Hypothalamus (tissue), 51 donors: ENCODE results near the gene TLE3.

Experiments
- DNase-seq, 51 donors: peaks; one replicate each; lab custom pipeline; 2025; lab: John Stamatoyannopoulos, UW

TLE3 gene

DNA sequence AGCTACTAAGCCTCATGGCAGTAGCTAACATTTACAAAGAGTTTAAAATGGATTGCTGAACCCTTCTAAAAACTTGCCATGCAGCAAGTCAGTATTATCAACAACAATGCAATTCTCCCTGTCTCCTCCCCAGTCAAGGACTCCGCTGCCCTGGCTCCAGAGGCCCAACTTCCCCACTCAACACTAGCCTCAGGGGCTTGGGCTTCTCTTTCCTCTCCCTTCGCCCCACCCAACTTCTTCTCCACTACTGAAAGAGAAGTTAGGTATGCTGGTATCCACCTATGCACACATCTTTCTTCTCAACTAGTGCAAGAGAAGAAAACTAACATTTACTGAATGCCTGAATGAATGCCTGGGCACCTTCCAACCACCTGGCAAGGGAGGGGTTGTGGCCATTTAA, 30.7 kb downstream of the TLE3 start:
- DNase-seq, result no peak

DNA sequence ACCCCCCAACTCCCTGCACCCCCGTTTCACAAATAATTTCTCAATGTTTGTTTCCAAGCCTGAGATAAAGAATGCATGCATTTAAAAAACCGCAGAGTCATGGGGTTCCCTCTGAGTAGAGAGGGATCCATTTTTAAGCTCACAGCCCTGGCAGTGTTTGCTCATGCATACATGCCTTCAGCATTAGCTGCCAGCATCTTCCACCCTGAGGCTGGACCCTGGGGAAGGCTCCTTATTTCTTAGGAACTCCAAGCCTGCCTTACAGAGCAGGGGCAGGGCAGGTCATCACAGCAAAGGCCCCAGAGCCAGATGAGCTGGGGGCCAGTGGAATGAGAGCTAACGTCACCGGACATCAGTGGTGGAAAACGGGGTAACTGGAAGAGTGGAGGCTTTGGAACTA, 31.3 kb downstream of the TLE3 start:
- DNase-seq, result no peak

DNA sequence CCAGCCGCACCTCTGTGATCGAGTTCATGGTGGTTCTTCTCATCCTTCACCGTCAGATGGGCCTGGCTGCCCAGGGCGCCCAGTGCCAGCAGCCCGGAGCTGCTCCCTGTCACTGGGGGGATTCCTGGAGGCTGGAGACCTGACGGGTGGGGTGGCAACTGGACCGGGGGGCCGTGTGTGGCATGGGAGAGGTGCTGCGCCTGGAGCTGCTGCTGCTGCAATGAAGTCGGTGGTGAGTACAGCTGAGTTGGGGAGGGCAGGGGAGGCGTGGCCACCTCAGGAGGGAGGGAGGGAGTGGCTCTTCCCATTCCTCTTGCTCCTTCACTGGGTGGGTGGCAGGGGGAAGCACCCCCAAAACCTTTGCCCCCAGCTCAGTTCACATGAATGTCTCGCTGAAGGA, 31.7 kb downstream of the TLE3 start:
- DNase-seq, result no peak

DNA sequence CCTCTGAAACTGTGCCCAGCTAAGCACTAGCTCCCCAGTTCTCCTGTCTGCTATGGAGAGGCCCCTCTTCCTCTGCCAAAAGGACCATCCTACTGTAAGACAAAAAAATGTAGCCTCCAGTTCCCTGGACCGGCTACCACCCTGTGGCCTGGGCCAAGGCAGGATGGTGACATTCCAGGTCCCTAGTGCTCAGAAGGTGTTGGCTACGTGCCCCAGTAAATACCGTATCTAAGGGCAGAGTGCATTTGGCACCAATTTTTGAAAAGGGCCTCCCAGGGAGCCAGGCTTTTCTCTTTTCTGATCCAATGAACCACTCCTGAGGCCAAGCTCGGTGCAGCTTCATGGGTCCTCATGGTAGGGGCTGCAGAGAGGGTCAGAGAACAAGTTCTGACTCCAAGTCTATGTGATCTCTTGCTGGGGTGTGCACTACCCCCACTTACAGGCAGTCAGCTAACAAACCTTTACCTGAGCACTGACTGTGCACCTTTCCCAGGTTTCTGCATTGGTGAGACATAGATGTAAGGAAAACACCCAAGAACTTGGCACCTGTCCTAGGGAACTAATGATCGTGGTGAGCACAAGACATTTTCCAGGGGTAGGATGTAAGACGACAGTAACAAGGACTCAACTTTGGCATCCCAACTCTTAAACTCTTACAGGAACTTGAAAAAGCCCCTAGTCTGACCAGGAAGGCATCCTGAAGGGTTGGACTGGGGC, 32.6 kb downstream of the TLE3 start:
- DNase-seq, result no peak

DNA sequence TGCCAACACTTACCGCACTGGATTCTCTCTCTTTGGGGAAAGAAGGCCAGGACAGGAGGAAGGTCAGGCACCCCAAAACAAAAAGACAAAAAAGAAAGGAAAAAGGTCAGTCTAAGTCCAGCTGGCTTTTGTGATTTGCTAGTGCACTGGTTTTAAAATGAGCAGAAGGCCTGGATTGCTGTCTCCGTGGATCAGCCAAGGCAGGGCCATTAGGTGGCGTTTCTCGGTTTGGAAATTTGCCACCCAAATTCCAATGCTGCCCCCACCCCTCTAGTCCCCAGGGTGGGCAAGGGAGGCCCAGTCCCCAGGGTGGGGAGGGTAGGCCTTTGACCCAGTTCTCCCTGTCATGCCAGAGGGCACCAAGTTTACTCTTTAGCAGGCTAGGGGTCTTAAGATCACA, 33.3 kb downstream of the TLE3 start:
- DNase-seq, result no peak

DNA sequence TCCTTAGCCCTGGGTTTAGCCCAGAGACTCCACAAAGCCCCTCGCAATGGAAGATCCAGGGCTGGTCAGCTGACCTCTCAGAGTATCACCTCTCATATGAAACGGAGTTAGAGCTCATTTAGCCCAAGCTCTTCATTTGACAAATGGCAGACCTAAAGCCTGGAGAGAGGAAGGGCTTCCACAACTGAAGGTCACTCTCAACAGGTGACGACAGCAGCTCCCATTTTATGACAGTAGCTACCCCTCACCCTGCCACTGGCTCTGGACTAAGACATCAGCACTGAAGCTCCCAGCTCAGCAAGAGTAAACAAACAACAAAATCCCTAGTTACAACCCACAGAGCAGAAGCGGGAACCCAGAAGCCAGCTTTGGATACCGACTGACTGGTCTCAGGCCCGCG, 33.7 kb downstream of the TLE3 start:
- no peak for DNase-seq

DNA sequence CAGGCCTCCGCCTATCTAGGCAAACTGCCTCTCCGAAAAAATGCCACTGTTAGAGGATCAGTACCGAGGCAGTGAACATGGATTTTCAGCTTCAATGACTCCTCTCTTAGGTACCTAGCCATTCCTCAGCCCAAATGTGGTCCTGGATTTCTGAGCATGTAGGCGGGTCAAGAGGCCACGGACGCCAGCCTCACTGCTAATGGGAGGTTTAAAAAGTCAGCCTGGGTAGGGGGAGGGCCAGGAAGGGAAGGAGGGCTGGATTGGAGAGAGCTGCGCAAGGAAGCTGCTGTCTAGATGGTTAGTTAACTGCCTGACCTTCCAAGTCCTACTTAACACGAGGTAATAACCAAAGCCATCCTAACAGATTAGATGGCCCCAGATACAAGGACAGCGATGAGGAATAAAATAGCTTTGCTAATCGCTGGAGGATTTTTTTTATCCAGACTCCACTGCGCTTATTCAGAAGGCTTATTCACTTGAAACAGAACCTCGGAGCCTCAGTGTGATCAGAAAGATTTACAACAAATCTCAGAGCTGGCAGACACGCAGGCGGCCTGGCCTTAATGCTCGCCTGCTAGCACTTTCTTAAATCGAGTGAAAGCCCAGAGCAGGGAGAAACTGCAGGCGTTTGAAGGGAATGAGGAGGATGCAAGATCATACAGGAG, 34.3 kb downstream of the TLE3 start:
- peak in 1 of 51 donors; percentile 16 for DNase-seq

DNA sequence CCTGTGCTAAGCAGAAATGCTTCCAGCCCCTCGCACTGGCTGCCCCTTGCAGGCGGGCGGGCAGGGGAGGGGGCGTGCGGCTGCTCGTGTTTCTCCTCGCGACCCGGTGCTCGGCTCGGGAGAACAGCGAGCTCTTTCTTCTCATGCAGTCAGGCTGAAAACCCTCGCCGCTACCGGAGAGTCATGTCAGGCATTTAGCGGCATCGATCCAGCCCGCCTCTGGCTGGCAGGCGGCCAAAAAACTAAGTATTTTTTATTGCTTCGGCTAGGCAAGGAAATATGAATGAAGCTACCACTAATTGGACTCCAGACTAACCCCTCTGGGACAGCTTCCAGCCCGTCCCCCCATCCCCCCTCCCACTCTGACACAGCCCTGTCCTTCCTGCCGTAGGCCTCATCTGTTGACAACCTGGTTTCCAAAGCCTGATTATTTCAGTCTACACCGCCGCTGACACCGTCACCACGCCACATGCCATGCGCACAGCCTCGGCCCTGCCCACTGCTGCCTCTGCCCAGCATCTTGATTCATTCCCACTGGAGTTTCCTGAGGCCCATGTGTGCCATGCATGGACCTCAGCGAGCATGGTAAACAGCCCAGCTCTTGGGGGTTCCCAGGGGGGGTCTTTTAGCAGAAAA, 35.3 kb downstream of the TLE3 start:
- peak in 47 of 51 donors; percentile 26 to 96 (median 82) for DNase-seq

DNA sequence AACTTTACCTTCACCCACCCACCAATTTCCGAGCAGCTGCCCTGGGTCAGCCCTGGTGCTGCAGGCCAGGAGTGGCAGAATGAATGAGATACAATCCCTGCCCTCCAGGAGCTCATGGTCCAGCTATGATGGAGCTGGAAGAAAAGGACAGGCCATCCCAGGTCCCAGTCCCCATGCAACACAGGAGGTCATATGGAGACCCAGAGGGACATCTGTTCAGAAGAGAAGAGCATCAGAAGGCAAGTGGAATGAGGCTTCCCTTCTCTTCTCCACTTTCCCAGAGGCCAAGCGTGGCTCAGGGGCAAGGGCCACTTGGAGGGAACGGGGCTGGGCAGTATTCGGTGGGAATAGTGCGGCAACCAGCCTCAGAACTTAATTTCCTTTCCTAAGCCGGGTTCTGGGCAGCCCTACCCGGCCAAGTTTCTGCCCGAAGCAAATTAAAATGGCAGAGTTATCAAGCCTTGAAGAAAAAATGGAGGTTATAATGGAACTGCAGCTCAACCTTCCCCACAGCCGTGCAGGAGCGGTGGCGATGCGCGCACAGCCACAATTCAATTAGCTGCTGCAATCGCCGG, 35.9 kb downstream of the TLE3 start:
- no peak for DNase-seq

DNA sequence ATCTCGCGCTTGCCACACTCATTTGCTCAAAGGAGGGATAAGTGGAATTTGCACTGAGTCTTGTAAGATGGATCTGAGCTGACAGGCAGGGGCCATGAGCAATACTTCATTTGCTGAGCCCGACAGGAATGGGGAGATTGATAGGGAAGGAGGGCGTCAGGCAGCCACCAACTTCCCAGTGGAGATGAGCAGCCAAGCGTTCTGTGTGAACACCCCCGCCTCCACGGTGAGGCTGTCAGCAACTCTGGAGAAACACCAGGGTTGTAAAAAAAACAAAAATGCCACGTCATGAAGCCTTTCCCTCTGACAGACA, 36.8 kb downstream of the TLE3 start:
- peak in 2 of 51 donors; percentile 14 to 40 for DNase-seq

DNA sequence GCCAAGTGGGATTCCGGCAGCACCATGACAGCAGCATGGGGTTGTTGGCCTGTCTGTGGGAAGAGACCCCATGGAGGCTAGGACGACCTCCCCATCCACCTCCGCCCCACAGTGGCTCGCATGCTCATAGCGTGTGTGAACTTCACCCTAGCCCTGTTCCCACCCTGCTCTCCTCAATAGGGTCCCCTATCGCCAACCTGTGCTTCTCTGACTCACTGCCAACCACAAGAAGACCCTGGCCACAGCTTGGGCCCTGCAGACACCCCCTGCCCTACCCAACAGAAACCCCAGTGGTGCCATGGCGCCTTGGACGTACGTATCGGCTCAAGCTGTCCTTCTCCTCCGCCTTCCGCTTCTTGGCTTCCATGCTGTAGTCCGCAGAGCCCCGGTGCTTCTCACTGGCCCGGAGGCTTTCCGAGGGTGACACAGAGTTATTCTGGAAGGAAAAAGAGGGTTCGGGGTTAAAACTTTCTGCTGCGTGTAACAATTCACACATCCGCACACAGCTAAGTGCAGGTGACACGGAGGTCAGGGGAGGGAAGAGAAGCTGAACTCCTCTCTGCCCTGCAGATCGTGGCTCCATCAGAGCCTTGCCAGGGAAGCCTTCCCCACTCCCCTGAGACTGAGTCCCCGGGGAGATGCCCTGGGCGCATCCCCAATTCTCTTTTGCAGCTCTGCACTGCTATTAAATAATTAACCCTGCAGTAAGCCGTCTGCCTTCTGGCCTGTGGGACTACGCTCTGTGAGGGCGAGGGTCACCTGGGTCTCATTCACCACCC, 37.3 kb downstream of the TLE3 start:
- no peak for DNase-seq

DNA sequence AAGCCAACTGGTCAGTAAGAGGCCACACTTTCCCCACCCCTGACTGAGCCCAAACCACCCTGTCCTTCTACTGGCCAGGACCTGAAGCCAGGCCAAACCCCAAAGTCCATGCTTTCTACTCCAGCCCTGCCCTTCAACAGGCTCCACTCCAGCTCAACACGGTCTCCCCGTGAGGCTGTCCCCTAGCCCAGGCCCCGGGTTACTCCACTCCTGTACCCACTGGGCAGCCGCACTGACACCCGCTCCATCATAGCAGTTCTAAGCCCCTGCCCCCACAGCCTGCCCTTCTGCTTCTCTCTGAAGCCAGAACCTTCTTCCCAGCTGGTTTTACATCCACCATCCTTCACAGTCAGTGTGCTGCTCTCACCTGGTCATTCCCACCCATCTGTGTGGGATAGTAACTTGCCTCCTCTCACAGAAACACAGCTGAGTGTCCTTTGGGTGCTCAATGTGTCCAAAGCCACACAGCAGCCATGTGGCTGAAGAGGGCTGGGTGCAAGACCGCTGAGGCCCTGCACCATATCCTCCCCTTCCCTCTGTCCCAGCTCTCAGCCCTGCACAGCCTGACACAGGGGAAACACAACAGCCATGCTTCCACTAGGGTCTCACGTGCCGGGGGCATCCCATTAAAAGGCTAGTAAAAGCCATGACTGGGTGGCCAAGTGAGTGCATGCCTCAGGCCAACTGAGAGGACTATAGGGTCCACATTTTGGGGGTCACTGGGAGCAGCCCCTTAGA, 38.1 kb downstream of the TLE3 start:
- DNase-seq, result no peak

DNA sequence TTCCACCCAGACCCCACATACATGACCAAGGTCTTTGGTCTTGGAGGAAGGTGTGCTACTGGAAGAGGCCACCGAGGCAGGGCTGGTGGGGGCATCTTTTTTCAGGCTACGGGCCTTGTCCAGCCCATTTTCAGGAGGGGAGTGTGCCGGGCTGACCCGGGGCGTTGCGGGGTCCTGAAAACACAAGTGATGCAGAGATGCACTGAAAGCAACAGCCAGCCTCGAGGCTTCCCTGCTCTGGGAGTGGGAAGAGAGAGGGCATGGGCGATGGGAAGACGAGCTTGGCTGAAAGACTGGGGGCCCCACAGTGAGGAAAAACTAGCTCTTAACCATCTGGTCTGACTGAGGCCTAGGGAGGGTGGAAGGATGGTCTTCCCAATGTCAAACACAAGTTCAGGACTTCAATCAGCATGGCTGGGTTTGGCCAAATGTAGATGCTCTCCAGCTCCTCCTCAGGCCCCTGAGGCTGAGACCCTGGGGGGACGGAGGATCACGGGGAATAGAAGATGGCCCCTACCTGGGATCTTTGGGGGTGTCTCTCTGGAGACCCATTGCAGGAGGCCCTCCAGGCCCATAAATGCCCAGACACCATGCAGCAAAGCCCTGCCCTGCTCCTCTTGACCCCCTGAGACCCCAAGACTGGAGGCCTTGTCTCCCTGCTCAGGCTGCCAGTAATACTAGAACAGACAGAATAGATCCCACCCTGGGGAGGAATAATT, 38.9 kb downstream of the TLE3 start:
- no peak for DNase-seq

DNA sequence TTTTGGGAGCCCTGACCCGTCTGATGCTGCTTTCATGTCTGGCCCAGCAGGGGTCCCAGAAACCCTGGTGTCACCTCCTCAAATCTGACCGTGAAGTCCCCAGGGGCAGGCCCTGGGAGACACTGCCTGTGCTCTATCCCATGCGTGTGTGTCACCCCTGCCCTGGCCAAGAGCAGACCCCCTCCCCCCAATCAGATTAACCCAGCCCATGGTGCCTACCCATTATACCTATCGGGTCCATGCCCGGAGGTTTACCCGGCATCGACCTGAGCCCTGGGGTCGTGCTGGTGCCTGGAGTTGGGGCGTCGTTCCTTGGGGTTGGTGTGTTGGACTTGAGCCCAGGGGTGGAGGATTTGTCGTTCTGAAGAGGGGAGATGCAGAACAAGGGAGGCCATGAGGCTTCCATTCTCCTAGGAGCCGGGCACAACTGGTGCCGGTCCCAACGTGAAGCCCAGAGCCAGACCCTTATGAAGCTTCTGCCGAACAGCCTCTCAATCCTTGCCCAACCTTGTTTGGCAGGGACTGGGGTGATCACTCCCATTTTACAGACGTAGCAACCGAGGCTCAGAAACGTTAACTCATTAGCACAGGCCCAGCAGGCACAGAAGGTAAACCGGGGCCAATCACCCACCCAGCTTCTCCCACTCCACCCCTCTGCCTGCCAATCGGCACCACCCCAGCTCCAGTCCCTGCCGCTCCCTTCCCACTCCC, 39.6 kb downstream of the TLE3 start:
- DNase-seq, result no peak

DNA sequence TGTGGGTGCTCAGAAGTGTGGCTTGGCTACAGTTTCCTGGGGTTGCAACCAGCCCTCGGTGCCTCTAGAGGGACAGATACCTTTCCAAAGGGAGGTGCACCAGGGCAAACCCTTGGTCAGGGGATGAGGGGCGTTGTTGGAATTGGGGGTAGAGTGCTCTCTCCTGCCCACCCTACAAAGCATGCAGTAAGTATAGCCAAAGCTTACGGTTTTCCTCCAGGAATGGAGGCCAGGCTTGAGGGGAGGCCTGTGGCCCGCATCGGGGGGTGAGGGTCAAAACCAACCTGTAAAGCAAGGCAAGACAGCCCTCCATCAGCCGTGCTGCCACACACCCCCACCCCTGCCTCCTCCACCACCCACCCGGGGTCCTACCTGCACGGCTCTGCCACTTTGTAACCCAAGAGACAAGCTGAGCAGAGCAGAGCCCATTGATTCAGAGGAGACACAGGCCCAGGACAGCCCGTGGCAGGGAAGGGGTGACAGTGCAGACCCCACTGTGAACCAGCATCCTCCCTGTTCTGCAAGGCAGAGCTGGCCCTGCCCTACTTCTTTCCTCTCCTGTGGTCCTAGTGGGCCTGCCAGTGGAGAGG, 41.5 kb downstream of the TLE3 start:
- no peak for DNase-seq

DNA sequence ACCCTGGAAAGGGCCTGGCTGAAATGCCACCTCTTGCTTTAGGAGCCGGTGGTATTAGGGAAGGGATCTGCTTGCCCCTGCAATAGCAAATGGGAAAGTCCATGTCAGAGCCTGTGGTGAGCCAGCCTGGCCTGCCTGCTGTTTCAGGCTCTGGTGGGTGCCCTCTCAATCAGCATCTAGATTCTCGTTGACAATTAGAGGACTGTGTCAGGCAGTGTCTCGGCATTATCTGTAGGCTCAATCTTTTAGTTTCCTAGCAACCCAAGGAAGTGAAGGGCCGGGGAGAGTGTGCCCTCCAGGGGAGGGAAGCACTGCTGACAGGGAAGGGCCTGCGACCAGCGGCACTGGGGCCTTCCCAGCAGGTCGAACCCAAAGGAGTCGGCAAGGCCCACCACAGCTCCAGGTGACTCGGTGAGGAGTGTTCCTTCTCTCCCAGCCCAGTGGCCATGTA, 42.1 kb downstream of the TLE3 start:
- DNase-seq, result no peak

DNA sequence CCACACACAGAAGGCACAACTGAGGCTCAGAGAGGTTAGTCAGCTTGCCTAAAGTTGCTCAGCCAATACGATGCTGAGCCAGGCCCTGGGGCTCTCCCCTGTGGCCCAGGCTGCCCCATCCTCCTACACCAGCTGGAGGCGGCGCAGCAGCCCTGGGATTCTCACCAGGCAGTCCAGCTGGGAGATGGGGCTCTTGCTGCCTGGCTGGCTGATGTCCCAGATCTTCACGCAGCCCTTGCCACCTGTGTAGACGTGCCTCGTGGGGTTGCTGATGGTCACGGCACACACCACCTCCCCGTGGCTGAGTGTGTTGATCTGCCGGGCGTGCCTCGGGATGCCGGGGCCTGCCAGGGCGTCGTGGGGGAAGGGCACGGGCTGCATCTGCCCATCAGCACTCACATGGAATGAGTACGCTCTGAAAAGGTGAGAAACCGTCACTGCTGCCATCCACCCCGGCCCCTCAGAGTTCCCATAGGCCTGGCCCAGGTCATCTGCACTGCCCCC, 42.8 kb downstream of the TLE3 start:
- no peak for DNase-seq

DNA sequence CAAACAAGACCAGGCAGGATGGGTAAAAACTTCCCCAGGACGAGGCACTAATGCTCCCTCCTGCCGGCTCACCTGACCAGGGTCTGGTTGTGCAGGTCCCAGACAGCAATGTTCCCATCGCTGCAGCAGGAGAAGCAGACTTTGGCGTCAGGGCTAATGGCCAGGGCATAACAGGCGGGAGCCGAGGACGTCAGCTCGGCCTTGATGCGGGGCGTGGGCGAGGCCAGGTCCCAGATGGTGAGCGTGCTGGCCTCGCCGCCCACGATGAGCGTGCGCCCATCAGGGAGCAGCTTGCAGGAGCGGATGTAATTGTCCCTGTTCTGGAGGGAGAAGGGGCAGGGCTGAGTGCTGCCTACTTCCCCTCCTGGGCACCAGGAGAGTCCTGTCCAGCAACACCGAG, 43.4 kb downstream of the TLE3 start:
- DNase-seq, result no peak
